ENCODE measurements around the gene EML6. TPM values are rescaled to one million over a fixed set of nuclear protein-coding genes. Genes with fewer than 3 reads are reported as not detected.
A peak's percentile ranks its signal among the peaks of the same experiment; 100 is the strongest.

Gene EML6
- total RNA-seq, 1 donor from 2014 or later = 3.4 TPM

GRCh38 chr2:54879032-54879431 lies 155.6 kb downstream of the EML6 start:
- no peak for DNase-seq (ENCODE audit: low spot score)

GRCh38 chr2:54879598-54880332 lies 156.3 kb downstream of the EML6 start:
- no peak for DNase-seq (ENCODE audit: low spot score)

GRCh38 chr2:54880428-54880827 lies 157.0 kb downstream of the EML6 start:
- DNase-seq (ENCODE audit: low spot score) = no peak

GRCh38 chr2:54881759-54882158 lies 158.3 kb downstream of the EML6 start:
- DNase-seq (ENCODE audit: low spot score) = no peak

- no peak for DNase-seq (ENCODE audit: low spot score)
Measured at GRCh38 chr2:54885891-54886290, 162.4 kb downstream of the EML6 start.

GRCh38 chr2:54887850-54888545 lies 164.5 kb downstream of the EML6 start:
- no peak for DNase-seq (ENCODE audit: low spot score)

GRCh38 chr2:54889053-54889452 lies 165.6 kb downstream of the EML6 start:
- no peak for DNase-seq (ENCODE audit: low spot score)

- DNase-seq (ENCODE audit: low spot score) = no peak
Measured at GRCh38 chr2:54891909-54892308, 168.4 kb downstream of the EML6 start.

GRCh38 chr2:54894467-54894866 lies 171.0 kb downstream of the EML6 start:
- no peak for DNase-seq (ENCODE audit: low spot score)

- DNase-seq (ENCODE audit: low spot score) = no peak
Measured at GRCh38 chr2:54895730-54896129, 172.3 kb downstream of the EML6 start.

GRCh38 chr2:54897420-54898310 lies 174.2 kb downstream of the EML6 start:
- no peak for DNase-seq (ENCODE audit: low spot score)

GRCh38 chr2:54898456-54899226 lies 175.2 kb downstream of the EML6 start:
- DNase-seq (ENCODE audit: low spot score) = no peak

GRCh38 chr2:54899576-54900200 lies 176.2 kb downstream of the EML6 start:
- DNase-seq (ENCODE audit: low spot score) = peak; percentile 72

- no peak for DNase-seq (ENCODE audit: low spot score)
Measured at GRCh38 chr2:54901224-54901986, 177.9 kb downstream of the EML6 start.

- DNase-seq (ENCODE audit: low spot score) = no peak
Measured at GRCh38 chr2:54902763-54903162, 179.3 kb downstream of the EML6 start.

GRCh38 chr2:54903736-54904554 lies 180.5 kb downstream of the EML6 start:
- DNase-seq (ENCODE audit: low spot score) = peak; percentile 9

- no peak for DNase-seq (ENCODE audit: low spot score)
Measured at GRCh38 chr2:54904836-54905235, 181.4 kb downstream of the EML6 start.

- no peak for DNase-seq (ENCODE audit: low spot score)
Measured at GRCh38 chr2:54906716-54907115, 183.3 kb downstream of the EML6 start.

- no peak for DNase-seq (ENCODE audit: low spot score)
Measured at GRCh38 chr2:54907663-54908062, 184.2 kb downstream of the EML6 start.

Data from umbilical cord (tissue), 2 donors.